Measurements from ENCODE around the gene ST6GALNAC3.

ST6GALNAC3 gene

GRCh38 chr1:76210160-76210559 is 135.6 kb downstream of the ST6GALNAC3 start:
- no peak overlapping the region for H3K4me3 ChIP-seq (ENCODE audit: low read length)
- DNase-seq (ENCODE audit: low read depth): no peak
- no peak for TF ChIP-seq CTCF (IDR thresholded peaks at IDR 0.05; ENCODE audit: insufficient read depth, low read depth, low read length, missing control alignments)

DNA sequence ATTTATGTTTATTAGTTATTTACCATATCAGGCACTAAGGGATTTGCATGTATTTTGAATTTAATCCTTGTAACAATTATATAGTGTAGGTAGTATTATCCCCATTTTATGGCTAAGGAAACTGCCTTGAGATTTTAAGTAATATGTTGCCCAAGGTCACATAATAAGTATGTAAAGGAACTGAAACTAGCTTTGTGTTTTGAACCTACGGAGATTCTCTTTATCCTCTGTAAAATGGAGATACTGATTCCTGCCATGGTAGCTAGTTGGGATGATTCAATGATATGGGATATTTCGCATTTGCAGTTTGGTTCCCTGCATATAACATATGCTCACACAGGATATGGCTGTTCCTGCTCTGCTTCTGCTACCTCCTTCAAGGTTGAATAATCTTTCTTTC is 144.3 kb downstream of the ST6GALNAC3 start:
- no peak for TF ChIP-seq CTCF (IDR thresholded peaks at IDR 0.05; ENCODE audit: insufficient read depth, low read depth, low read length, missing control alignments)
- no peak for DNase-seq (ENCODE audit: low read depth)
- no peak overlapping the region for H3K4me3 ChIP-seq (ENCODE audit: low read length)

GRCh38 chr1:76219366-76219818 is 144.8 kb downstream of the ST6GALNAC3 start:
- DNase-seq (ENCODE audit: low read depth): no peak
- no peak for TF ChIP-seq CTCF (IDR thresholded peaks at IDR 0.05; ENCODE audit: insufficient read depth, low read depth, low read length, missing control alignments)
- H3K4me3 ChIP-seq (ENCODE audit: low read length): no peak overlapping the region

DNA sequence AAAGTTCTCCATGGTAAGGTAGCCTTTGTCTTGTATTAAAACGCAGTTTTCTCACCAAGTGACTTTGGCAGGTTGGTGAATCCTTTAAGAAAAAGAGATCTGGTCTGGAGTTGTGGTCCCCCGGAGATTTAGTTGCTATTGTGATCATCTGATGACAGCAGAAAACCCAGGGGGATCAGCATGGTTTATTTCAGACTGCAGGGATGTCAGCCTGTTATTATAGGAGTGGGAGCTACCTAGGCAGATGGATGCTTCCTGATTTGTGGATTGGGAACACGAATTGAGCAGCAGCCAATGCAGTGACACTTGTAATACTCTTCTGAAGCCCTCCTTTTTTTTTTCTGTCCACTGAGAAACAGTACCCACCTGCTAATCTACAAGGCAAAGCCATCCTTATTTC is 150.2 kb downstream of the ST6GALNAC3 start:
- TF ChIP-seq CTCF (IDR thresholded peaks at IDR 0.05; ENCODE audit: insufficient read depth, low read depth, low read length, missing control alignments): no peak
- H3K4me3 ChIP-seq (ENCODE audit: low read length): no peak overlapping the region
- DNase-seq (ENCODE audit: low read depth): no peak

- no peak overlapping the region for H3K4me3 ChIP-seq (ENCODE audit: low read length)
- peak; percentile 1 for DNase-seq (ENCODE audit: low read depth)
- no peak for TF ChIP-seq CTCF (IDR thresholded peaks at IDR 0.05; ENCODE audit: insufficient read depth, low read depth, low read length, missing control alignments)
Measured at GRCh38 chr1:76225526-76225925, 151.0 kb downstream of the ST6GALNAC3 start.

DNA sequence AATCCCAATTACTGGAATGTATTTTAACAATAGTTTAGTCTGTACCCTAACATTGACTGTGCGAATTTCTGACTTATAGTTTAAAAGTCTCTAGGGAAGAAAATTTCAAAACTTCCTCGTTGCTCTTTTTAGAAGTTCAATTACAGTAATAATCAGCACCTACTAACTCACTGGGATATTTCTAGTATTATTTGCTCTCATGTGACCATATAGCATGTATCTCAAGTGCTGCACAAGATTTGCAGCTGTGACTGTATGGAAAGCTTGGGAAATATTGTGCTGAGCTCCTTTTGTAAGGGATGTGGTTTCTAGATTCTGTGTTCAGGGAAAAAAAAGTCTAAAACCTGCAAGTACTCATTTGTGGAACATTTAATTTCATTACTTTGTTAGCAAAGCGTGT is 153.1 kb downstream of the ST6GALNAC3 start:
- no peak for TF ChIP-seq CTCF (IDR thresholded peaks at IDR 0.05; ENCODE audit: insufficient read depth, low read depth, low read length, missing control alignments)
- no peak for DNase-seq (ENCODE audit: low read depth)

DNA sequence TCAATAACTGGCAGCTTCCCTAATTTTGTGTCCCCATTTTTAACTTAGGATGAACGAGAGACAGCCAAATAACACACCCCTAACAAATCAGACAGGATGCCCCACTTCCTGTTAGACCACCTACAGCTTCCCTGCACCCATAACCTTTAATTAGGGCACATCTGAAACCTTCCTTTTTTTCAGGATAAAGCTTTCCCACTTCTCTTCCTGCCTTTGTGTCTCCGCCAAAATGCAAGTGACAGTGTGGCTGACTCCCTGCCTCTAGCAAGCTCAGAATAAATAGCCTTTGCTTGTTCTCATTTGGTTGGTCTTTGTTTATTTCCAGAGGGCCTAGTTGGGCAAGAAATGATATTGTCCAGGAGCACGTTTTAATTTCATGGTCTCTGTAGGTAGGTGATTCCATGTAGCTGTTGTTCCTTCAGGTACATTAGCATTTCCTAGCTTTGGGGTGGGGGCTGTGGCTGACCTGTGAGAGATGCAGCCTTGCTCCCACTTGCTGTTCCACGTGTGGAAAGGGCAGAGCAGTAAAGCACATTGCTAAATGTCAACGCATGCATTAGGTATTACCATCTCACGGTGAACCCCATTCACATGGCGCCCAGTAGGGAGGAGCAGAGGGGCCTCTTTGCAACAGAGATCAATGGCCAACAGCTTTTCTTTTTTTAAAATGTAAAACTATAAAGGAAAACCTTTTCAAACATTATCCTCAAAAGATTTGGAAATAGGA is 154.9 kb downstream of the ST6GALNAC3 start:
- no peak overlapping the region for H3K4me3 ChIP-seq (ENCODE audit: low read length)
- TF ChIP-seq CTCF (IDR thresholded peaks at IDR 0.05; ENCODE audit: insufficient read depth, low read depth, low read length, missing control alignments): no peak
- DNase-seq (ENCODE audit: low read depth): no peak

More for the DNA sequence above, 153.1 kb downstream of the ST6GALNAC3 start:
- H3K4me3 ChIP-seq (ENCODE audit: low read length): no peak overlapping the region

Data from epithelial cell of esophagus (primary cell).